Chondrocyte (in vitro differentiated cells): ENCODE measurements around the gene SLCO4C1. TPM values are rescaled to one million over a fixed set of nuclear protein-coding genes. Genes with fewer than 3 reads are reported as not detected.
"Not testable (repeated sequence)": the region's sequence is repeated elsewhere in the genome, so short reads cannot be mapped to it uniquely, and the experiment has no call there.

Source experiments
- DNase-seq: peaks from one replicate; pipeline ENCODE4 v3.0.0; 2021; ENCODE audit warnings: mixed read lengths, low spot score
- H3K27ac Mint-ChIP-seq: one replicate; pipeline ENCODE4 v1.8.0; 2021; ENCODE audit warnings: mild to moderate bottlenecking, moderate library complexity, mixed read lengths; ENCODE audit not compliant: unreplicated experiment
- H3K27me3 Mint-ChIP-seq: 2 replicates; pipeline ENCODE4 v1.8.0; 2021; ENCODE audit warnings: low read depth, mixed read lengths
- H3K36me3 Mint-ChIP-seq: 2 replicates; pipeline ENCODE4 v1.8.0; 2021; ENCODE audit warnings: low read depth, mixed read lengths
- H3K4me1 Mint-ChIP-seq: 2 replicates; pipeline ENCODE4 v1.8.0; 2021; ENCODE audit warnings: low read depth, mild to moderate bottlenecking, mixed read lengths
- H3K4me3 Mint-ChIP-seq: one replicate; pipeline ENCODE4 v1.8.0; 2021; ENCODE audit warnings: mild to moderate bottlenecking, moderate library complexity, mixed read lengths; ENCODE audit not compliant: unreplicated experiment
- H3K9me3 Mint-ChIP-seq: 2 replicates; pipeline ENCODE4 v1.8.0; 2021; ENCODE audit warnings: low read depth, mixed read lengths
- CTCF ChIP-seq: fragments of 200-600 bp; sonication (generic); IDR thresholded peaks from 2 replicates; pipeline ENCODE4 v1.5.0; 2021; ENCODE audit warnings: antibody characterized with exemption, mild to moderate bottlenecking, moderate library complexity
- long read RNA-seq: library from polyadenylated mRNA; stranded (forward); transcript quantifications from one replicate; pipeline ENCODE4 v2.0.0, GENCODE V29; 2021
- total RNA-seq: library from RNA; stranded (reverse); gene quantifications from 3 replicates; pipeline ENCODE4 v1.2.1, GENCODE V29; 2021

Gene SLCO4C1
- total RNA-seq: 0.10 to 0.15 TPM (median 0.15 TPM) in 3 replicates
- long read RNA-seq: 0 reads

GRCh38 chr5:102296178-102296817, at the start of gene SLCO4C1:
Gene SLCO4C1, minus strand, starts transcription at chr5:102296284. Its CDS starts 22 bp downstream, at chr5:102296262.
- Mint-ChIP-seq H3K4me1 (peaks cover 19% of the 10 kb centered on the region), H3K27ac (no peak within 1 kb of the TSS), H3K9me3 (no peaks in the 10 kb centered on the region), H3K4me3 (peak within 1 kb of the TSS; percentile 79), H3K27me3 (peaks cover 10% of the 10 kb centered on the region), H3K36me3 (no peaks in the 10 kb centered on the region)
- peak; percentile 85 for TF ChIP-seq CTCF
- no peak for DNase-seq

GRCh38 chr5:102341681-102342288, 45.7 kb upstream of the SLCO4C1 start:
- no peak for DNase-seq
- no peaks in the 10 kb centered on the region for H3K36me3 Mint-ChIP-seq
- H3K27me3 Mint-ChIP-seq: peaks cover 2% of the 10 kb centered on the region
- H3K9me3 Mint-ChIP-seq: peaks cover 2% of the 10 kb centered on the region
- H3K27ac Mint-ChIP-seq: no peak overlapping the region
- no peak for TF ChIP-seq CTCF
- no peaks in the 10 kb centered on the region for H3K4me1 Mint-ChIP-seq
- no peak overlapping the region for H3K4me3 Mint-ChIP-seq

GRCh38 chr5:102324714-102325113, 28.6 kb upstream of the SLCO4C1 start:
- no peak for TF ChIP-seq CTCF
- no peak overlapping the region for H3K4me3 Mint-ChIP-seq
- H3K27ac Mint-ChIP-seq: no peak overlapping the region
- H3K27me3 Mint-ChIP-seq: no peaks in the 10 kb centered on the region
- H3K4me1 Mint-ChIP-seq: no peaks in the 10 kb centered on the region
- H3K9me3 Mint-ChIP-seq: peaks cover 1% of the 10 kb centered on the region
- H3K36me3 Mint-ChIP-seq: no peaks in the 10 kb centered on the region
- DNase-seq: no peak

- H3K4me1 Mint-ChIP-seq, H3K4me3 Mint-ChIP-seq, H3K36me3 Mint-ChIP-seq, H3K27ac Mint-ChIP-seq, H3K27me3 Mint-ChIP-seq, DNase-seq, H3K9me3 Mint-ChIP-seq: not testable (repeated sequence)
Observed at GRCh38 chr5:102318801-102319200, 22.7 kb upstream of the SLCO4C1 start.

- no peak for DNase-seq
- Mint-ChIP-seq H3K4me3 (no peak overlapping the region), H3K27me3 (peaks cover 3% of the 10 kb centered on the region), H3K4me1 (no peaks in the 10 kb centered on the region), H3K27ac (no peak overlapping the region), H3K36me3 (no peaks in the 10 kb centered on the region), H3K9me3 (peaks cover 4% of the 10 kb centered on the region)
- TF ChIP-seq CTCF: no peak
Observed at GRCh38 chr5:102314328-102314727, 18.2 kb upstream of the SLCO4C1 start.

GRCh38 chr5:102313912-102314311, 17.8 kb upstream of the SLCO4C1 start:
- H3K27me3 Mint-ChIP-seq: peaks cover 3% of the 10 kb centered on the region
- H3K27ac Mint-ChIP-seq: peak overlapping the region; percentile 42
- no peaks in the 10 kb centered on the region for H3K4me1 Mint-ChIP-seq
- no peak for TF ChIP-seq CTCF
- H3K36me3 Mint-ChIP-seq: no peaks in the 10 kb centered on the region
- H3K4me3 Mint-ChIP-seq: no peak overlapping the region
- H3K9me3 Mint-ChIP-seq: peaks cover 4% of the 10 kb centered on the region
- DNase-seq: no peak
